ENCODE results near the gene DCHS1. TPM values are rescaled to one million over a fixed set of nuclear protein-coding genes. Genes with fewer than 3 reads are reported as not detected.

The DCHS1 gene
- total RNA-seq, 1 donor from 2014 or later, result 1.8 TPM

GRCh38 chr11:6646918-6647679 lies 8.5 kb downstream of the DCHS1 start:
- DNase-seq (ENCODE audit: low read depth), result no peak
- H3K4me3 ChIP-seq (ENCODE audit: low read depth, low read length), result no peak overlapping the region
- no peak for TF ChIP-seq CTCF (conservative IDR thresholded peaks at IDR 0.05; ENCODE audit: low read depth, low read length)

DNA sequence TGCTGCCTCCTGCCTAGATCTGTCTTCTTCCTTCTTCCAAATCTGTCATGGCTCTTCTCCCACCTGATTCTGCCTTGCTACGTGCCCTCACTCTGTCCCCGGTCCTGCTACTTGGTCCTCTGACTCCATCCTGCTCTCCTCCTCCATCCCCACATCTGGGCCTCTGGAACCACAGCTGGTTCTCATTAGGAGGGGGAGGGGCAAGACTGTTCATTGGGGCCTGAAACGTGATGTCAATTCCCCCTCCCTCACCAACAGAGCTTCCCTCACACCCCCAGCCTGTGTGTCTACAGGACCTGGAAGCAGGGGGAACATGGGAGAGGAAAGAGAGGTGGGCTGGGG lies 9.1 kb downstream of the DCHS1 start:
- no peak for DNase-seq (ENCODE audit: low read depth)
- no peak for TF ChIP-seq CTCF (conservative IDR thresholded peaks at IDR 0.05; ENCODE audit: low read depth, low read length)
- H3K4me3 ChIP-seq (ENCODE audit: low read depth, low read length), result no peak overlapping the region

- H3K4me3 ChIP-seq (ENCODE audit: low read depth, low read length), result no peak overlapping the region
- no peak for DNase-seq (ENCODE audit: low read depth)
- no peak for TF ChIP-seq CTCF (conservative IDR thresholded peaks at IDR 0.05; ENCODE audit: low read depth, low read length)
Measured at GRCh38 chr11:6646071-6646470, 9.5 kb downstream of the DCHS1 start.

GRCh38 chr11:6642957-6643356 lies 12.7 kb downstream of the DCHS1 start:
- DNase-seq (ENCODE audit: low read depth), result no peak
- TF ChIP-seq CTCF (conservative IDR thresholded peaks at IDR 0.05; ENCODE audit: low read depth, low read length), result no peak
- H3K4me3 ChIP-seq (ENCODE audit: low read depth, low read length), result no peak overlapping the region

DNA sequence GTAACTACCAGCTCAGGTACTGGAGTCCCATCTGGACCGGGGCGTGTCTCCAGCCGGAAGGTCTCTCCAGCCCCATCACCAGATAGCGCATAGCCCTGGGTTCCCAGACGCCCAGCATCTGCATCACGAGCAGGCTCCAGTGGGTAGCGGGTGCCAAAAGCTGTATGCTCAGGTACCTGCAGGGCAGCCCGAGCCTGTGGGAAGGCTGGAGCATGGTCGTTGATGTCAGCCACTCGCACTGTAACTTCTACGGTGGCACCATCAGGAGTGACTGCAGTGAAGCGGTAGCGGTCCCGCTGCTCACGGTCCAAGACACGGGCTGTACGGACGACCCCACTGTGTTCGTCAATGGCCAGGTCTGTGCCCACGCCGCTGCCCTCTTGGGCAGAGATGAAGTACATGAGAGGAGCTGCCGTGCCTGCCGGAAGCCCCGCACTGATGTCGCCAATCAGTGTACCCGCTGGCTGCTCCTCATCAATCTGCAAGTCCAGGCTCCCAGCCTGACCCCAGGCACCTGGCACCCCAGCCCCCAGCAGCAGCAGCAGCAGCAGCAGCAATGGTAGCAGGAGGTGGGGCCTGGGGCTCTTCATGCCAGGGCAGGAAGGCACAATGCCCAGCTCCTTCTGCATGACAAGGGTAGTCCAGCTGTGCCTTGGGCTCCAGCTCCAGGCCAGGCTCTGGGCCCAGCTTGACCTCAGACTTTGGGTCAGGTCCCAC lies 14.5 kb downstream of the DCHS1 start:
- no peak for TF ChIP-seq CTCF (conservative IDR thresholded peaks at IDR 0.05; ENCODE audit: low read depth, low read length)
- DNase-seq (ENCODE audit: low read depth), result no peak

DNA sequence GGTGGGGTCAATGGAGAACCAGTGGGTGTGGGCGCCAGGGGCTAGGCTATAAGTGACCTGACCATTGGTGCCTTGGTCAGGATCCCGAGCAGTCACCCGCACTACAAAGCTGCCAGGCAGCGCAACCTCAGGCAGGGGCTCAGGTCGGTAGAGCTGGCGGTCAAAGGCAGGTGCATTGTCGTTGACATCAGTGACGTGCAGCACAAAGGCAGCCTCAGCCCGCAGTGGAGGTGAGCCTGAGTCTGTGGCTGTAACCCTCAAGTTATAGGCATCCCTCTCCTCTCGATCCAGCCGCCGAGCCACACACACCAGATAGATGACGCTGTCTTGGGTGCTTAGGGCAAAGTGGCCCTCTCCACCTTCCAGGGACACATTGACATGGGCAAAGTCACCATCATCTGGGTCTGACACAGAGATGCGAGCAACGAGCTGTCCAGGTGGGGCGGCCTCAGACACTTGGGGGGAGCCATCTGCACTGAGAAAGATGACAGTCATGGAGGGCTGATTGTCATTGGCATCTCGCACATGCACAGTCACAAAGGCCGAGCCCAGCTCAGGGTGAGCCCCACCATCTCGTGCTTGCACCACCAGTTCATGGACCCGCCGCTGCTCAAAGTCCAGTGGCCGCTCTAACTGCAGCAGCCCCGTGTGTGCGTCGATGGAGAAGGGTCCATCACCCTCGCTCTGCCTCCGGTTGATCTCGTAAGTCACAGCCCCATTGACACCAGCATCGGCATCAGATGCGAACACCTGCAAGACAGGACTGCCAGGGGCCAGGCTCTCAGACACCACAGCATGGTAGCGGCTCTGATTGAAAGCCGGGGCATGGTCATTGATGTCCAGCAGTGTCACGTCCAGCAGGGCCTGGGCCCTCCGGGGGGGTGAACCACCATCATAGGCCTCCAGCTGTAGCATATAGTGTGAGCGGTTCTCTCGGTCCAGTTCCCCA lies 15.3 kb downstream of the DCHS1 start:
- TF ChIP-seq CTCF (conservative IDR thresholded peaks at IDR 0.05; ENCODE audit: low read depth, low read length), result no peak
- no peak overlapping the region for H3K4me3 ChIP-seq (ENCODE audit: low read depth, low read length)
- no peak for DNase-seq (ENCODE audit: low read depth)

More for the DNA sequence above, 14.5 kb downstream of the DCHS1 start:
- no peak overlapping the region for H3K4me3 ChIP-seq (ENCODE audit: low read depth, low read length)

All from epithelial cell of proximal tubule (primary cell).